Measurements from ENCODE around the gene CITED1. TPM values are rescaled to one million over a fixed set of nuclear protein-coding genes. Genes with fewer than 3 reads are reported as not detected.

The CITED1 gene
- total RNA-seq, 1 donor from 2014 or later = 0.69 TPM

DNA sequence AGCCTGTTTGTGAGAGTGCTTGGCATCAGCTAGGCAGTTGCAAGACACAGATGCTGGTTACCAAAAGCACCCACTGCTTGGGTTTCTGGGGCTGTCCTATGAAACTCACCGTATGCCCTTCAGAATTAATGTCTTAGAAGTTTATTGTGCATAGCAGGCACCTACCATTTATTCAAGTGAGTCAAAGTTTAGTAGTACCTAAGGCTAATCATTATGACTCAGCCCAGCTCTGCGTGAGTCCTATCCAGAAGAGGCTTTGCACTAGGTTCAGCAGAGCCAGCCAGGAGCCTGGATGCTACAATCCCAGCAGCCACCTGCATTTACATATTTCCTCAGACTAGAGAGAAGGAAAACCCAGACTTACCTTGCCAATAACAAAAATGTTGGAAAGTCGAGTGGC is 32.8 kb downstream of the CITED1 start:
- H3K27me3 ChIP-seq = no peaks in the 10 kb centered on the region
- H3K4me1 ChIP-seq = peaks cover 8% of the 10 kb centered on the region
- H3K27ac ChIP-seq = no peak overlapping the region
- peaks cover 35% of the 10 kb centered on the region for H3K79me2 ChIP-seq (ENCODE audit: low read depth)
- no peak overlapping the region for H3K4me2 ChIP-seq
- TF ChIP-seq, protein P1, sequence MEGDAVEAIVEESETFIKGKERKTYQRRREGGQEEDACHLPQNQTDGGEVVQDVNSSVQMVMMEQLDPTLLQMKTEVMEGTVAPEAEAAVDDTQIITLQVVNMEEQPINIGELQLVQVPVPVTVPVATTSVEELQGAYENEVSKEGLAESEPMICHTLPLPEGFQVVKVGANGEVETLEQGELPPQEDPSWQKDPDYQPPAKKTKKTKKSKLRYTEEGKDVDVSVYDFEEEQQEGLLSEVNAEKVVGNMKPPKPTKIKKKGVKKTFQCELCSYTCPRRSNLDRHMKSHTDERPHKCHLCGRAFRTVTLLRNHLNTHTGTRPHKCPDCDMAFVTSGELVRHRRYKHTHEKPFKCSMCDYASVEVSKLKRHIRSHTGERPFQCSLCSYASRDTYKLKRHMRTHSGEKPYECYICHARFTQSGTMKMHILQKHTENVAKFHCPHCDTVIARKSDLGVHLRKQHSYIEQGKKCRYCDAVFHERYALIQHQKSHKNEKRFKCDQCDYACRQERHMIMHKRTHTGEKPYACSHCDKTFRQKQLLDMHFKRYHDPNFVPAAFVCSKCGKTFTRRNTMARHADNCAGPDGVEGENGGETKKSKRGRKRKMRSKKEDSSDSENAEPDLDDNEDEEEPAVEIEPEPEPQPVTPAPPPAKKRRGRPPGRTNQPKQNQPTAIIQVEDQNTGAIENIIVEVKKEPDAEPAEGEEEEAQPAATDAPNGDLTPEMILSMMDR (IDR thresholded peaks at IDR 0.05) = no peak
- TF ChIP-seq EZH2phosphoT487 (IDR thresholded peaks at IDR 0.05) (no peak), EZH2 (IDR thresholded peaks at IDR 0.05) (no peak)
- Mint-ChIP-seq H3K9me3 (no peaks in the 10 kb centered on the region), H3K36me3 (peaks cover 46% of the 10 kb centered on the region), H3K4me1 (peaks cover 47% of the 10 kb centered on the region), H3K27me3 (ENCODE audit: insufficient read depth, low read depth) (peaks cover 2% of the 10 kb centered on the region), H3K27ac (no peak overlapping the region), H3K4me3 (no peak overlapping the region)
- H3K9ac ChIP-seq = no peak overlapping the region
- no peaks in the 10 kb centered on the region for H3K9me3 ChIP-seq (ENCODE audit: low read depth)
- H3K36me3 ChIP-seq = peaks cover 2% of the 10 kb centered on the region
- no peak for DNase-seq (ENCODE audit: low spot score)
- H2AFZ ChIP-seq (replicated peaks) = no peak overlapping the region
- H4K20me1 ChIP-seq (ENCODE audit: low read depth) = peaks cover 51% of the 10 kb centered on the region
- H3K4me3 ChIP-seq = no peak overlapping the region
- peaks cover 8% of the 10 kb centered on the region for H3F3A ChIP-seq (ENCODE audit: low read depth)

DNA sequence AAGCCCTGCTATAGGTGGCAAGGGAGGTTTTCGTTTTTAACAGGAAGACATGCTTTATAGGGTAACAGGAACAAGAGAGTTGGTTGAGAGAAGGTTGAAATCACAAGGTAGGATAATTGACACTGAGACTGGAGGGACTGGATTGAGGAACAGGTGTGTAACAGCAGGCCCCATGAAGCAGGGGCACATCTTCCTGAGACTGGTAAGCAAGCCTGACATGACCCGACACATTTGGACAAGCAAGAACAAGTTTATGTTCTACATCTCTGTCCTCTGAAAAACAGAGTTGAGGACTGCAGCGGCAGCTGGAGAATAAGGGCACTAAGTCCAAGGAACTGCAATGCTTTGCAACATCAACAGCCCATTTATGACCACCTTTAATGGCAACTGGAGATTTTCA is 33.9 kb downstream of the CITED1 start:
- Histone ChIP-seq H3K79me2 (ENCODE audit: low read depth) (peaks cover 33% of the 10 kb centered on the region), H3K27ac (no peak overlapping the region), H3K9ac (no peak overlapping the region), H4K20me1 (ENCODE audit: low read depth) (peaks cover 51% of the 10 kb centered on the region), H3F3A (ENCODE audit: low read depth) (peaks cover 13% of the 10 kb centered on the region), H2AFZ (replicated peaks) (no peak overlapping the region), H3K4me3 (no peak overlapping the region), H3K4me2 (no peak overlapping the region), H3K27me3 (no peaks in the 10 kb centered on the region), H3K36me3 (peaks cover 2% of the 10 kb centered on the region), H3K9me3 (ENCODE audit: low read depth) (no peaks in the 10 kb centered on the region), H3K4me1 (peaks cover 8% of the 10 kb centered on the region)
- Mint-ChIP-seq H3K4me3 (no peak overlapping the region), H3K27me3 (ENCODE audit: insufficient read depth, low read depth) (peaks cover 2% of the 10 kb centered on the region), H3K4me1 (peaks cover 47% of the 10 kb centered on the region), H3K27ac (no peak overlapping the region), H3K36me3 (peaks cover 51% of the 10 kb centered on the region), H3K9me3 (no peaks in the 10 kb centered on the region)
- TF ChIP-seq EZH2phosphoT487 (IDR thresholded peaks at IDR 0.05) = no peak
- TF ChIP-seq, protein P1 (IDR thresholded peaks at IDR 0.05) = no peak
- no peak for TF ChIP-seq EZH2 (IDR thresholded peaks at IDR 0.05)
- DNase-seq (ENCODE audit: low spot score) = no peak

DNA sequence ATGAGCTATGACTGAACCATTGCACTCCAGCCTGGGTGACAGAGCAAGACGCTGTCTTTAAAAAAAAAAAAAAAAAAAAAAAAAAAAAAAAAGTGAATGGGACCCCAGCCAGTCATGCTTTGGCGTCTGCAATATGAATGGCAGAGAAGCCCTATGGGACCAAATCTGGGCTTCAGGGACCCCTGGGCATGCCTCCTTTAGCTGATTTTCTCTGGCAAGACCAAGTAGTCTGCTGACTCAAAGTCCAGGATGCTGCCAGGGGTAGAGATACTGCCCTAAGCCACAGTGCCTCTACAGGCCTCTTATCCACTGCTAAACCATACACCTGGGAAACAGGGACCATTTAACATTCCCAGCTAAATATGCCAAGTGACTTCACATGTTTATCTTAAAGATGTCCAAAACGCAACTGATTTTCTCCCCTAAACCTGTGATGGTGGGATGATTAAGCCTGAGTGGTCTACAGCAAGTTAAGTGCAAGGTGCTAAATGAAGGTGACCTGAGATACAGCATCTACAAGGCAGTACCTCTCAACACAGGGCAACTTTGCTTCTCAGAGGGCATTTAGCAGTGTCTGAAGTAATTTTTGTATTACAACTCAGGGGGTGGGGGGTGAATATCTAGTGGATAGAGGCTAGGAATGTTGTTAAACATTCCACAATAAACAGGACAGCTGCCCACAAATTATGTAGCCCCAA is 34.5 kb downstream of the CITED1 start:
- no peaks in the 10 kb centered on the region for H3K9me3 Mint-ChIP-seq
- no peaks in the 10 kb centered on the region for H3K9me3 ChIP-seq (ENCODE audit: low read depth)
- no peak overlapping the region for H3K9ac ChIP-seq
- H3F3A ChIP-seq (ENCODE audit: low read depth) = peaks cover 13% of the 10 kb centered on the region
- H3K4me1 Mint-ChIP-seq = peaks cover 47% of the 10 kb centered on the region
- no peak overlapping the region for H3K4me3 Mint-ChIP-seq
- H3K36me3 Mint-ChIP-seq = peaks cover 53% of the 10 kb centered on the region
- peaks cover 2% of the 10 kb centered on the region for H3K27me3 Mint-ChIP-seq (ENCODE audit: insufficient read depth, low read depth)
- no peak overlapping the region for H3K4me3 ChIP-seq
- H2AFZ ChIP-seq (replicated peaks) = no peak overlapping the region
- no peak for DNase-seq (ENCODE audit: low spot score)
- no peak overlapping the region for H3K4me2 ChIP-seq
- H3K36me3 ChIP-seq = peaks cover 2% of the 10 kb centered on the region
- no peak overlapping the region for H3K27ac Mint-ChIP-seq
- peaks cover 8% of the 10 kb centered on the region for H3K4me1 ChIP-seq
- TF ChIP-seq EZH2 (IDR thresholded peaks at IDR 0.05) = no peak
- TF ChIP-seq, protein P1 (IDR thresholded peaks at IDR 0.05) = no peak
- TF ChIP-seq EZH2phosphoT487 (IDR thresholded peaks at IDR 0.05) = no peak
- peaks cover 48% of the 10 kb centered on the region for H4K20me1 ChIP-seq (ENCODE audit: low read depth)
- H3K27ac ChIP-seq = no peak overlapping the region
- no peaks in the 10 kb centered on the region for H3K27me3 ChIP-seq
- H3K79me2 ChIP-seq (ENCODE audit: low read depth) = peaks cover 27% of the 10 kb centered on the region
